ENCODE measurements around the gene RGPD5. TPM values are rescaled to one million over a fixed set of nuclear protein-coding genes. Genes with fewer than 3 reads are reported as not detected.
"Not testable (repeated sequence)": the region's sequence is repeated elsewhere in the genome, so short reads cannot be mapped to it uniquely, and the experiment has no call there.

Gene RGPD5
- total RNA-seq, 1 experiment from 2014 or later = 9.5 TPM

DNA sequence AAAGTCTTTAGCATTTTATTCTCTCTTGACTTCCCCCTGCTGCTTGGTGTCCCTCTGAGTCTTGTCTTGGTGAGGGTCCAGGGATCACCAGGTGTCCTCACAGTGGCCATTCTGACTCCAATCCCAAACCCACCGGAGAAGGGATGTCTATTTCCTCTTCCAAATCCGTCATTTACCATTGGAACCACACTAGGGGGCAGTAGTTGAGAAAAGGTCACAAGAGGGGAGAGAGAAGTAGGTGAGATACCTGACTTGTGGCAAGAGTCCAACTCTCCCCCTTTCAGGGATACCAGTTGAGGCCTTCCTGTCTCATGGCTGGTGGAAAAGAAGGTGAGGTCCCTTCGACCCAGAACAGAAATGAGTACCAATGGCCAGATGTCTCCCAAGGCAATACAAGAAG is 82.5 kb downstream of the RGPD5 start:
- in situ Hi-C loops (cut with HindIII; ENCODE audit: low pct_unique_long_range_greater_than_20kb, low sequenced_read_pairs); DNase-seq (ENCODE audit: low read depth, low spot score): not testable (repeated sequence)

DNA sequence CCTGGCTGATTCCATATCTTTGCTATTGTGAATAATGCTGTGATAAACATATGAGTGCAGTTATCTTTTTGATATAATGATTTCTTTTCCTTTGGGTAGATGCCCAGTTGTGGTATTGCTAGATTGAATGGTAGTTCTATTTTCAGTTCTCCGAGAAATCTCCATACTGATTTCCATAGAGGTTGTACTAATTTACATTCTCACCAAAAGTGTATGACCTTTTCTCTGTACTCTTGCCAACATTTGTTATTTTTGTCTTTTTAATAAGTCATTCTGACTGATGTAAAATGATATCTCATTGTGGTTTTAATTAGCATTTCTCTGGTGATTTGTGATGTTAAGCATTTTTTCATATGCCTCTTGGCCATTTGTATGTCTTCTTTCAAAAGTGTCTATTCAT is 88.0 kb downstream of the RGPD5 start:
- in situ Hi-C loops (cut with HindIII; ENCODE audit: low pct_unique_long_range_greater_than_20kb, low sequenced_read_pairs); DNase-seq (ENCODE audit: low read depth, low spot score): not testable (repeated sequence)

DNA sequence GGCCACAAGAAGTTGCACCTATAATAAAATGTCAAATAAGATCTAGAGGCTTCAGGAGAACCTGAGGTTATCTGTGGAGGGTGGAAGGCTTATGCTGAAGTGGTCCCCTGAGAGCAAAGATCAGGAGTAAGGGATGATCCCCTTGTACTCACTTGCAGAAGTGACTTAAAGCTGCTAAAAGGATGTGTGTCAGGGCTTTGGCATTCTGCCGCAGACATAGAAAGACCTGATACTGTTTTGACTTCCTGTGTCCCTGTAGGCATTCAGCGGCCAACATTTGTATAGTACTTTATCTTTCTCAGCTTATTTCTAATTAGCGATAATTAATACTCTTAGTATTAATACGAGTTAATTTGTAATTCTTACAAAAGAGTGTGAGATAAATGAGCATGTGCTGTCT is 94.3 kb downstream of the RGPD5 start:
- DNase-seq (ENCODE audit: low read depth, low spot score); in situ Hi-C loops (cut with HindIII; ENCODE audit: low pct_unique_long_range_greater_than_20kb, low sequenced_read_pairs): not testable (repeated sequence)

DNA sequence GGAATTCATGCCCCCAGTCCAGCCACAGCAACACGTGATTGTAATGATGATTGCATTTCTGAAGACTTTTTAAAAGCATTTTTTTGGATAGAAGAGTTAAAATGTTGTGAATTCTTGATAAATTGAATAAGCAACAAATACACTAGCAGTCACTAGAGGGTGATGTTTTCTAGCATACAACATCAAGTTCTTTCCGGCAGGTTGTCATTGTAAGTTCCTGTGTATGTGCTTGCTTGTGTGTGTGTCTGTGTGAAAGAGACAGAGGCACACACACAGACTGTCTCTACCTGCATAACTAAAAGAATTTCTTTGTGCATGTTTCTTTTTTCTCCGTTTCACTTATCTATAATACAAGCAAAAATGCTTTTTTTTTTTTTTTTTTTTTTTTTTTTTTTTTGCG is 95.8 kb downstream of the RGPD5 start:
- in situ Hi-C loops (cut with HindIII; ENCODE audit: low pct_unique_long_range_greater_than_20kb, low sequenced_read_pairs); DNase-seq (ENCODE audit: low read depth, low spot score): not testable (repeated sequence)

DNA sequence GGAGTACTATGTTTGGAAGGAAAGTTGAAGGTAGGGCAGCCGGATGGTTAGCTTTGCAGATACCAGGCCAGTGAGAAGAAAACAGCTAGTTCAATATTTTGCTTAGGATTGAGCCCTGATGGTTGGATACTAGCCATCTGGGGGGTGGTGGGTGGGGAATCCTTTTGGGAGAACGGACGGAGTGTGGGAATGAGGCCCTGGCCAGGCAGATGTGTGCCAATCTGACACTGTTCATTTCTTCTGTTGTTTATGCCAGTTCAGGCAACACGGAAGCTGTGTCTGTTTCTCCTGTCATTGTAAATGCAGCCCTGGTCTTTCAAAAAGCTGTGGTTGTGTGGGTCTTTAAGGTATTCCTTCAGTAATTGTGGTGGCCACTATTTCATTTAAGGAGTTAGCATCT is 96.9 kb downstream of the RGPD5 start:
- in situ Hi-C loops (cut with HindIII; ENCODE audit: low pct_unique_long_range_greater_than_20kb, low sequenced_read_pairs); DNase-seq (ENCODE audit: low read depth, low spot score): not testable (repeated sequence)

DNA sequence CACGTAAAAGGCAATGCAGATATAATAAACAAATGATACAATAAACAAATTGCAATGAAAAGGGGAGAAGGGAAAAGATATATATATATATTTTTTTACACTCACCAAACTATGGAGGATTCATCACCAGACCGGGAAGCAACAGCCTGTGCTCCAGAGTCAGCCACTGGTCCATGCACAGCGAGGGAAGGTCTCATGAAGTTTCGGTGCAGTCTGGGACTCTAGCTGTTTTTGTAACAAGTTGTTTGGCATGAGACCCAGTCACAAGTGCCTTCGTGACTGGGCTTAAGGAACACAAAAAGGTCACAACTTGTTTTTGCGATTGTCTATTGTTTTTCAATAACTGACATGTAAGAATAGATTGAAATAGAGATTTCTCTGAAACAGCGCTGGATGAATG is 99.6 kb downstream of the RGPD5 start:
- in situ Hi-C loops (cut with HindIII; ENCODE audit: low pct_unique_long_range_greater_than_20kb, low sequenced_read_pairs); DNase-seq (ENCODE audit: low read depth, low spot score): not testable (repeated sequence)

DNA sequence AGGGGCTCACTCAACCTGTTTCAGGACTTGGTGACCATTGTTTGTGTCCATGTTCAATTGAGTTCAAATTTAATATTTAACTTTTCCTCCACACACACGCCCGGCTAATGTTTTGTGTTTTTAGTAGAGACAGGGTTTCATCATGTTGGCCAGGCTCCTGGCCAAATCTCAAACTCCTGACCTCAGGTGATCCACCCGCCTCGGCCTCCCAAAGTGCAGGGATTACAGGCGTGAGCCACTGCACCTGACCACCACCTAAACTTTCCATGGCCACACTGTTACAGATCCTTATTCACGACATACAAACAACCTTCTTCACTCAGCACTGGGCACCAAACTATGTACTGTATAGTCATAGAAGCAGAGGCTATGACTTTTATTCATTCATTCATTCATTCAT is 100.0 kb downstream of the RGPD5 start:
- in situ Hi-C loops (cut with HindIII; ENCODE audit: low pct_unique_long_range_greater_than_20kb, low sequenced_read_pairs); DNase-seq (ENCODE audit: low read depth, low spot score): not testable (repeated sequence)

DNA sequence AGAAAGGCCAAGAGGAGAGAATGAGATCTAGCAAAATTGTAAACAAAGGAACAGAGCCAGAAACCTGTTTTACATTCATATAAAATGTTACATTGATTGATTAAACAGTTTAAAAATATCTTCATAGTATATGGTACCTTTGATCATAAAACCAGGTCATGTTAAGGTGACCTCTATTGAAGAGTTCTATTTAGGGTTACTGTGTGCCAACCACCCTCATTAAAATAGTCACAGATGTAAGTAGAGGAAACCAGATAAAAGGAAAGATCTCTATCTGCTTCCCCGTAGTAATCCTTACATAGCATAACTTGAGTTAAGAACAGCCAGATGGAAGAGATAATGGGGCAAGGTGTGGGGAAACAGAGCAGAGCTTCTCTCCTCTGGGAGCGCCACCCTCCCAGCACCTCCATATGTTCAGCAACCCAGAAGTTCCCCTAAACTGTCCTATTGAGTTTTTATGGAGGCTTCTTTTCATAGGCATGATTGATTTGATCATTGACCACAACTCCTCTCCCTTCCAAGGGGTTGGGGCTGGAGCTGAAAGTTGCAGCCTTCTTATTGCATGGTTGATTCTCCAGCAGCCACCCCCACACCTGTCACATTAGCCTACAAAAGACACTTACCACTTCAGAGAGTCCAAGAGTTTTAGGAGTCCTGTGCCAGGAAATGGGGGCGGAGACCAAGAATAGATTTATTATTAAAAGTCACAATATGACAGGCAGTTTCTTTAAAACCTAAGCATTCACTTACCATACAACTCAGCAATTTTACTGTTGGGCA is 101.2 kb downstream of the RGPD5 start:
- in situ Hi-C loops (cut with HindIII; ENCODE audit: low pct_unique_long_range_greater_than_20kb, low sequenced_read_pairs); DNase-seq (ENCODE audit: low read depth, low spot score): not testable (repeated sequence)

DNA sequence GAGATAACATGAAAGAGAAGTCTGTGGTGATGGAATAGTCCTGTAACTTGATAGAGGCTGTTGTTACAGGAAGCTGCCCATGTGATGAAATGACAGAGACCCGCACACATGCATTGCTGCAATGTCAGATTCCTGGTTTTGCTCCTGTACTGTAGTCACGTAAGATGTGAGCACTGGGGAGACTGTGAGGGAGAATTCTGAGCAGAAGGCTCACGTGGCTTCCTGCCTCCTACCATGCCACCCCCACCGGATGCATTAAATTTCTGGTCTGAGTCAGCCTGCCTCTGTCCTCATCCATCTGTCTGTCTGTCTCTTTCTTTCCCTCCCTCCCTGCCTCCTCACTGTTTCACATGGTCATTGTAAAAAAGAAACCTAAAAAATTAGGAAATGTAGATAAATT is 102.1 kb downstream of the RGPD5 start:
- in situ Hi-C loops (cut with HindIII; ENCODE audit: low pct_unique_long_range_greater_than_20kb, low sequenced_read_pairs); DNase-seq (ENCODE audit: low read depth, low spot score): not testable (repeated sequence)

DNA sequence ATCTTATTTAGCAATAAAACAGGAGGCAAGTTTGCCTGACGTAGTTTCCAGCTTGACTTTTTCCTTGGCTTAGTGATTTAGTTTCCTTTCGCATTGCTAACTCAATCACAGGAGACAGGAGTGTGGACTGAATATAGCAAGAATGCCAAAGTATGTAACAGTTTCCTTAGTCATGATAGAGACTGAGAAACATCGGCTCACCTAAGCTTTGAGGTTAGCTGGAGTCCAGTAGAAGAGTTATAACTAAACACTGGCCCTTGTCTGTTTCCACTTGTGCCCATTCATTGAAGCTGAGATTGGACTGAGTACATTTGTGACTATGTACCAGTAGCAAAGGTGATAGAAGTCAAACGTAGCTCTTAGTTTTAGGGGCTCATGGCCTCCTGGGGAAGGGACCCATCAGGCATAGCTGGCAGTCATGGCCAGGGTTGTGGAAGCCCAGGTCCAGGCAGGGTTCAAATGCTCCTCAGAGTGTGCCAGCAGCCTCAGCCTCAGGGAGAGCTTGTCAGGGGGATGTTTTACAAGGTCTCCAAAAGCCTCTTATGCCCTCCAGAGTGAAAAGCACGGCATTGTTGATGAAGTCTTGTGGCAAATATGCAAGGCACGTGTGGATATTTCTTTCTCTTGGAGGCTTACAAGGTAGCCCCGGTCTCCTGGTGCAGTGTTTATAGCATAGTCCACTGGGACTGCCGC is 103.8 kb downstream of the RGPD5 start:
- in situ Hi-C loops (cut with HindIII; ENCODE audit: low pct_unique_long_range_greater_than_20kb, low sequenced_read_pairs); DNase-seq (ENCODE audit: low read depth, low spot score): not testable (repeated sequence)

DNA sequence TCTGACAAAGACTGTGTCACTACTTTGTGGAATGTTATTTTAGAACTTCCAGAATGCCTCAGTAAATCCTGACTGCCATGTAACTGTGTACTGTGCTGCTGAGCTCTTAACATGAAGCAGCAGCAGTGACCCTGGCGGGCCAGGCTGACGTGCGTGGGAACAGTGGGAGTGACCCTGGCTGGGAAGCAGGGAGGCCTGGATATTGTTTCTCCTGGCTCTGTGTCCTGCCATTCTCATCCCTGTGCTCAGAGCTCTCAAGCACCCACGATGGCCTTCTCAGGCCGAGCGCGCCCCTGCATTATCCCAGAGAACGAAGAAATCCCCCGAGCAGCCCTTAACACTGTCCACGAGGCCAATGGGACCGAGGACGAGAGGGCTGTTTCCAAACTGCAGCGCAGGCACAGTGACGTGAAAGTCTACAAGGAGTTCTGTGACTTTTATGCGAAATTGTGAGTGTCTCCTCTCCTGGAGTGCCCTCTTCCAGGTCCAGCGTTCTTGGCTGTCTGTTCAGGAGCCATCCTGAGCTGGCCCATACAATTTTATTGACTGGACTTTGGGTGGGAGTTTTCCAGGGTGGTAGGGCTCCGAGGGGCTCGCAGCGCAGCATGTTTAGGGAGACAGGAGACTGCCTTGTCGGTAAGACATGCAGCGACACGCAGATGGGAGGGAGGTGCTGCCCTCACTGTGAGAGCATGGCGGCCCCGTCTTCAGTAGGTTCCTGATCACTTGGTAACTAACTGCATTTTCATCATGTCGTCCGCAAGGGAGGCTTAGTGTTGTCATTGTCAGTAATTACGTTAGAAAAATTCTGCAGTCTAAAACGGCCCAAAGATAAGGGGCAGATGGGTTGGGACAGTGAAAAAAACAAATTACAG is 104.6 kb downstream of the RGPD5 start, which contains the start of gene LIMS3:
TSS of gene LIMS3 (plus strand) at position 227 of the 875 bp plus-strand sequence. CDS start at position 268, 41 bp downstream.
- DNase-seq (ENCODE audit: low read depth, low spot score); in situ Hi-C loops (cut with HindIII; ENCODE audit: low pct_unique_long_range_greater_than_20kb, low sequenced_read_pairs): not testable (repeated sequence)

DNA sequence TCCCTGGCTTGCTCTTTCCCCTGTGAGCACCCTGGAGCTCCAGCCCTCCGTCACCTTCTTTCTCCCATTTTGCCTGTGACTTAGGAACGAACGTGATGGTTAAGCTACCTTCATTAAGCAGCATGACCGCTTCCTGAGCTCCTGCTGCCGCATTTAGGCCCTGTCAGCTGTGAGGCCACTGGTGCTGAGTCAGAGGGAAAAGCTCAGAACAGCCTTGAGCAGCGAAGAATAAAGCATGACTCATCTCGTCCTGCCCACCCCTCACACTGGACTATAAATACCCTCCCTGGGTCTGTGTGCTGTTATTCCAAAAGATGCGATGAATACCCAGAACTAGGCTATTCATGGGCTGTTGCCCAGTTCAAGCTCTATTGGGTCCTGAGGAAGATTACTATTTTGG is 111.7 kb downstream of the RGPD5 start:
- in situ Hi-C loops (cut with HindIII; ENCODE audit: low pct_unique_long_range_greater_than_20kb, low sequenced_read_pairs); DNase-seq (ENCODE audit: low read depth, low spot score): not testable (repeated sequence)

Other genes with a start within 250 kb of the RGPD5 start
- 26.5 and 26.6 TPM in 2 replicates for gene SEPTIN10, start 180.3 kb upstream of the RGPD5 start, total RNA-seq (2014; rRNA removed; shearing (Covaris generic))
- 8.5 and 8.6 TPM in 2 replicates for gene SOWAHC, start 179.9 kb upstream of the RGPD5 start, total RNA-seq (2014; rRNA removed; shearing (Covaris generic))
- 0.64 TPM in 1 of 2 replicates, not detected in the other for gene LIMS3, start 104.4 kb downstream of the RGPD5 start, total RNA-seq (2014; rRNA removed; shearing (Covaris generic))

Measured in SK-MEL-5 (cell line).